DMS114 treated with DMSO at 0.1 percent for 48 hours (cell line): Measurements from ENCODE around the gene CDCA5.
A peak's percentile ranks its signal among the peaks of the same experiment; 100 is the strongest.

ENCODE experiments used
- DNase-seq: peaks from one replicate; lab custom pipeline; 2025; ENCODE audit not compliant: unreplicated experiment; lab: John Stamatoyannopoulos, UW

Gene CDCA5

DNA sequence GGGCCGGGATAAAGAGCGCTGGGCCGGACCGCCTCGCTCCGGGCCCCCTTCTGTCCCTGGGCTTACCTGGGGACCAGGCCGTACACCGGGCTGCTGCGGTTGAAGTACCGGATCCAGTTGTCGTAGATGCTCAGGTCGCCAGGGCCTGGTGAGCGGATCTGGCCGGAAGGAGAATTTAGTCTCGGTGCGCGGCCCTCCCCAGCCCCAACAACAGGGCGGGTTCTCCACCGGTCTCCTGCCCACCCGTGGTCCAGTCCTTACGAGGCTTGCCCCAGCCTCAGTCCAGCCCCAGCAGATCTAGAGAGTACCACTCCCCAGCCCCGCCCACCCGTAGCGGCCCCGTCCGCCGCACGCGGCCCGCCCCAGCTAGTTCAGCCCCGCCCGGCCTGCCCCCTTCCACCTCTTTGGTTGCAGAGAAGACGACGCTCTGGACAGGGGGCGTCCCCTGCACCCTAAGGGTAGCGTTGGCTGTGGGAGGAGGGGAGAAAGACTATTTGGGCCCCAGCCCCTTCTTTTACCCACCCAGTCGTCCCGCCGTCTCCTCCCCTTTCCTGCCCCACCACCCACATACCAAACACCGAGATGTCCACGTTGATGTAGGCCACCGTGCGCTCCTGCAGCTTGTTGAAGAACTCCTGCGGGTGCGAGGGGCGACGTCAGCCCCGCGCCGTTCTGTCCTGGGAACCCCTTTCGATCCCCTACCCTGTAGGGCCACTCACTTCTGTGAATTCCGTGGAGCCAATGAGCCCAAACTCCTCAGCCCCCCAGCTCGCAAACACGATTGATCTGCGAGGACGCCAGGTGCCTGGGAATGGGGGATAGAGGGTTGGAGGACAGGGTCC is 36.0 kb downstream of the CDCA5 start:
- no peak for DNase-seq

DNA sequence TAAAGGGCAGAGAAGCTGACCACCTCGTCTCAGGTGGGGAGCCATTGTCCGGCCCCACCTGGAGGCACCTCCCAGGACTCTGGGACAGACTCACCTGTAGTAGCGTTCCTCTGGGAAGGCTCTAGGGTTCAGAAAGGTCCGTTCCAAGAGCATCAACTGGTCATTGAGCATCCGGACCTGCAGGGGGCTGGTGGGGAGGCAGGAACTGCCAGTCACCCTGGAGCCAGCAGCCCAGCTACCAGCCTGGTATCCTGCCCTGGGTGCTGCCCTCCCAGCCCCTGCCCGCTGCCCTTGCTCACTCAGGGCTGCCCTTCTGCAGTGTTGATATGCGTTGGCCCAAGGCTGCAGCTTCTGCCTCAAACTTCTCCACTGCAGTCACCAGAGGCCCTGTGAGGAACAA is 38.1 kb downstream of the CDCA5 start:
- no peak for DNase-seq

DNA sequence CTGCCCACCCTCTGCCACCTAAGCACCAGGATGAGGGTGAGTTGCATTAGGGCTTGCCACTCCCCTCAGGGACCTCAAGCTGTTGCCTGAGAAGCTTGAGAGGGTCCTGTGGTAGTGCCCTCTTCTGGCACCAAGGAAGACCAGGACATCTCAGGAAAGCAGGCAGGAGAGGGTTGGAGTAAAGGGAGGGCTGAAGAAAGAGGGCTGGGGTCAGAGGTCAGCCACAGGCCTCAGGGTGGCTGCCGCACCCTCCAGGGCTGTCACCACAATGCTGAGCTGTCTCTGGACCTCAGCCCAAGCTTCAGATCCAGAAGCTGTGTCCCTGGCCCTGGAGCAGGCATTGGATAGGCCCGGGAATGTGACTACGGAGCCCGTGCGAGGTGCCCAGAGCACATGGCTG is 38.8 kb downstream of the CDCA5 start:
- DNase-seq = no peak

DNA sequence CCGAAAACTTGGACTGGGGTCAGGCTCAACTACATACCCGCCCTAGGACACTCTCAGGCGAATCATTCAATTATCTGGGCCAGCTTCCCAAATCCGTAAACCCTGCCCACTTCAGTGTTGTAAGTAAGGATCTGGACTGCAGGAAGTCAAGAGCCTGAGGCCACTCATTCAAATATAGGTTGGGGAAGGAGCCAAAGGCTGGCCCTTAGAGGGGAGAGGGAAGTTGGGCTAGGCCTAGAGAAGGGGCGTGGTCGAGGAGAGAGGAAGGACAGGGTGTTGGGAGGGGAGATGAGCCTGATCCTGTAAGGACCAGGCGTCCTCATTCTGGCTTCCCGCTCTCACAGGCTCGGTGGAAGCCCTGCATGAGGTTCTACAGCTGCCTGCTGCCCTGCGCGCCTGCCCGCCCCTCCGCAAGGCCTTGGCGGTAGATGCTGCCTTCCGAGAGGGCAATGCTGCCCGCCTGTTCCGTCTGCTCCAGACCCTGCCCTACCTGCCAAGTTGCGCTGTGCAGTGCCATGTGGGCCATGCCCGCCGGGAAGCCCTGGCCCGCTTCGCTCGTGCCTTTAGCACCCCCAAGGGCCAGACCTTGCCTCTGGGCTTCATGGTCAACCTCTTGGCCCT is 39.8 kb downstream of the CDCA5 start:
- no peak for DNase-seq

DNA sequence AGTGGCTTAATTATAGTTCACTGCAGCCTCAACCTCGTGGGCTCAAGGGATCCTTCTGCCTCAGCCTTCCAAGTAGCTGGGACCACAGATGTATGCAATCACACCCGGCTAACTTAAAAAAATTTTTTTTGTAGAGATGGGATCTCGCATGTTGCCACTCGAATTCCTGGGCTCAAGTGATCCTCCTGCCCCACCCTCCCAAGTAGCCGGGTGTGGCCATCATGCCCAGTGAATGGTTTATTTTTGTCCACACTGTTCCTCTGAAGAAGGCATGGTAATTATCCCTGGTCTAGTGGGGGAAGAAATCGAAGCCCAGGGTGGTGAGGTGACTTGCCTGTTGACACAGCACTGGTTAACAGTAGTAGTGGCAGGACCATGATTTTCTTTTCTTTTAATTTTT is 40.9 kb downstream of the CDCA5 start:
- DNase-seq = no peak

DNA sequence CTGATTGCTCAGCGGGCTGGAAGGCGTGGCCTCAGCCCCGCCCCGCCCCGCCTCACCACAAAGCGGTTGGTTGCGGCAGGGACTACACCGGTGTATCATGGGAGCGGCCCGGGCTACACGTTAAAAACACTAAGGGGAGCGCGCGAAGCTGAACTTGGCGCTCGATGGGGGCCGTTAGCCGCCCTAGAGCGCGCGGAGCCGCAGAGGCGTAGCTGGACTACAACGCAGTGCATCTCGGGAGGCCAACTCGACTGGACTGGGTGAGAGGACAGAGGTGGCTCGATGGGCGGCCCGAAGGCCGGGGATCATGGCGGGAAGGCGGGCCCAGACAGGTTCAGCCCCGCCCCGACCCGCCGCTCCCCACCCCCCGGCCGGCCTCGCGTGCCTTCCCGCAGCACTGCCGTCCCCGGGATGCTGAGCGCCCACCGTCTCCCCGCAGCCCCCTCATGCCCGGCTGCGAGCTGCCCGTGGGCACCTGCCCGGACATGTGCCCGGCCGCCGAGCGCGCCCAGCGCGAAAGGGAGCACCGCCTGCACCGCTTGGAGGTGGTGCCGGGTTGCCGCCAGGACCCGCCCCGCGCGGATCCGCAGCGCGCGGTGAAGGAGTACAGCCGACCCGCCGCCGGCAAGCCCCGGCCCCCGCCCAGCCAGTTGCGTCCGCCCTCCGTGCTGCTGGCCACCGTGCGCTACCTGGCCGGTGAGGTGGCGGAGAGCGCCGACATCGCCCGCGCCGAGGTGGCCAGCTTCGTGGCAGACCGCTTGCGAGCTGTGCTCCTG is 42.8 kb downstream of the CDCA5 start, which contains the start of gene SAC3D1:
SAC3D1 (plus strand) TSS at position 364 of the 776 bp plus-strand sequence; CDS start at position 447, 83 bp downstream.
- DNase-seq = peak; percentile 94

DNA sequence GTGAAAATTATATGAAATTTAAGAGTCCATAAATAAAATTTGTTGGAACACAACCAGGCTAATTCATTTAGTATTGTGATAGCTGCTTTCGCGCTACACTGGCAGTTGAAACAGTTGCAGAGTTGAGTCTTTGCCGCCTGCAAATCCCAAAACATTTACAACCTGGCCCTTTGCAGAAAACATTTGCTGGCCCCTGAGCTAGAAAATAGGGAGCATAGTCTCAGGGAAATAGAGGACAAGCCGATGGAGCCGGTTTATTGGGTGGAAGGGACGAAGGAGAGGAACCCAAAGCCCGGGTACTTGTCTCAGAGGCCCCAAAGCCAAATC is 43.4 kb downstream of the CDCA5 start:
- DNase-seq = no peak

DNA sequence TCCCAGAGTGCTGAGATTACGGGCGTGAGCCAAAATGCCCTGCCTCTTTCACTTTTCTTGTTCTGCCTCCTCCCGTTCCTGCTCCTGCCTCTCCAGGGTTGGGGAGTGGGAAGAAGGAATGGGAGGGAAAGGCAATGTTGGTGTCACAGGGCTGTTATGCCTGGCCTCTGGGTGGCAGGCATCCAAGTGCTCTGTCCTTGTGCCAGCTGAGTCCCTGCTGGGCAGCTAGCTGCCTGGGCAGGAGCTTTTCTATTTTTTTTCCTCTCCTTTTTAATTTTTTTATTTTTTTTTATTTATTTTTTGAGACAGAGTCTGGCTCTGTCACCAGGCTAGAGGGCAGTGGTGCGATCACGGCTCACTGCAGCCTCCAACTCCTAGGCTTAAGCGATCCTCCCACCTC is 46.9 kb downstream of the CDCA5 start:
- DNase-seq = no peak

DNA sequence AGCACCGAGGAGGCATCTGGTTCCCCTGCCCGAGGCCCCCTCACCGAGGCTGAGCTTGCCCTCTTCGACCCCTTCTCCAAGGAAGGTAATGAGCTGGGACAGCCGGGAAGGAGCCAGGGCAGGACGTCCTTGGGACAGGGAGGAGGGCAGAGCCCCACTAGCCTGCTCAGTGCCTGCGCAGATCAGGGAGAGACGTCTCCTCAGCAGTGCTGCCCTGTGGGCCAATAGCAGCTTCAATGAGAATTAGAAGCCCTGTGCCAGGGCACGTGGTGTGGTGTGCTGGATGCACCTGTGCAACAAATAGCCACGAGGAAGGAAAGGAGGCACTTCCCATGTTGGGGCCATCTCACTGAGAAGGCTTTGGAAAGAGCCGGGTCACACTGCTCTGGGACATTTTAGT is 48.3 kb downstream of the CDCA5 start:
- DNase-seq = no peak

DNA sequence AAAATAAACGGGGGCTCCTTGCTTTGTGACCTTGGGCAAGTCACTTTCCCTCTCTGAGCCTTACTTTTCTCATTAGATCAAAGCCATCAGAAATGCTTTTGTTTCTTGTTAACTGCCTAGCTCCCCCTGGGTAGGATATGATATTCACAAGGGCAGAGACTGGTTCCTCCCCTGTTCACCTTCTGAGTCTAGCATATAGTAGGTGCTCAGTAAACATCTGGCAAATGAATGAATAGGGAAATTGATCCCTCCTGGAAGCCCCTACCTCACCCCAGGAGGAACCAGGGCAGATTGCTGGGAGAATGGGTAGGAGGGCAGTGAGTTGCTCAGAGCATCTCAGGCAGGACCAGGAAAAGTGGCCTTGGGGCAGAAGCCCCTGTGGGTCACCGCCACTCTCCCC is 49.4 kb downstream of the CDCA5 start:
- DNase-seq = no peak

DNA sequence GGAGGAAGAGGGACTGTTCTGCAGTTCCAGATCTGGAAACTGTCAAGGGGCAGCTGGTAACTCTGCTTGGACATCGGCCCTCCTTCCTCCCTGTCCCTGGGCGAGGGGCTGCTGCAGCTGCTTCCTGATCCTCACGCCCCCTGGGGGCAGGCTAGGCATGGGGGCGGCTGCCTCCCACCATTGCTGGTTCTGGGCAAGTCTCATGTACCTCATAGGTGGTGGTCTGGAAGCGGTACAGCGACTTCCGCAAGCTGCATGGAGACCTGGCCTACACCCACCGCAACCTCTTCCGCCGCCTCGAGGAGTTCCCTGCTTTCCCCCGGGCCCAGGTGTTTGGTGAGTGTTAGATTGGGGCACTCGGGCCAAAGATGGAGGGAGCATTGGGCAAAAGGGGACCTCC is 51.6 kb downstream of the CDCA5 start:
- DNase-seq = no peak
